ENCODE measurements around the gene TUBGCP3.

TUBGCP3 gene

DNA sequence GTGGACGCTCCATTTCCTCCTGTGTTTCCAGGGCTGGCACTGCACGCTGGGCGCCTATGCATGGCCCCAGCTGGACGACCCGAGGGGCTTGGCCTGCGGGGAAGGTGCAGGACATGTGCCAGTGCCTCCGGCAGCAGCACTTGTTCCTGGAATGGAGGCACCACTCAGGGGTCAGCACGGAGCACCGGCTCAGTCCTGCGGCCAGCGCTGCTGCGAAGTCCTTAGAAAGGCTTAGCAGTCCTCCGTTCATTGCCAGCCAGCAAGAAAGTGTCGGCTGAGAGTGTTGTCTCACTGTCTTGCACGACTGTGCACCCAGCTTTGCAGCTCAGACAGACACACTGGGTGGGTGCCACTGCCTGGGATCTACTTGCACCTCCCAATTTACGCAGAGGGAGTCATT lies 36.1 kb upstream of the TUBGCP3 start:
- no peak overlapping the region for H3K4me3 ChIP-seq (ENCODE audit: low read depth, low read length)
- TF ChIP-seq, protein P1, sequence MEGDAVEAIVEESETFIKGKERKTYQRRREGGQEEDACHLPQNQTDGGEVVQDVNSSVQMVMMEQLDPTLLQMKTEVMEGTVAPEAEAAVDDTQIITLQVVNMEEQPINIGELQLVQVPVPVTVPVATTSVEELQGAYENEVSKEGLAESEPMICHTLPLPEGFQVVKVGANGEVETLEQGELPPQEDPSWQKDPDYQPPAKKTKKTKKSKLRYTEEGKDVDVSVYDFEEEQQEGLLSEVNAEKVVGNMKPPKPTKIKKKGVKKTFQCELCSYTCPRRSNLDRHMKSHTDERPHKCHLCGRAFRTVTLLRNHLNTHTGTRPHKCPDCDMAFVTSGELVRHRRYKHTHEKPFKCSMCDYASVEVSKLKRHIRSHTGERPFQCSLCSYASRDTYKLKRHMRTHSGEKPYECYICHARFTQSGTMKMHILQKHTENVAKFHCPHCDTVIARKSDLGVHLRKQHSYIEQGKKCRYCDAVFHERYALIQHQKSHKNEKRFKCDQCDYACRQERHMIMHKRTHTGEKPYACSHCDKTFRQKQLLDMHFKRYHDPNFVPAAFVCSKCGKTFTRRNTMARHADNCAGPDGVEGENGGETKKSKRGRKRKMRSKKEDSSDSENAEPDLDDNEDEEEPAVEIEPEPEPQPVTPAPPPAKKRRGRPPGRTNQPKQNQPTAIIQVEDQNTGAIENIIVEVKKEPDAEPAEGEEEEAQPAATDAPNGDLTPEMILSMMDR (IDR thresholded peaks at IDR 0.05; ENCODE audit: insufficient read depth, low read depth, low read length, missing control alignments): no peak
- DNase-seq (ENCODE audit: low read depth): no peak

- TF ChIP-seq, protein P1 (IDR thresholded peaks at IDR 0.05; ENCODE audit: insufficient read depth, low read depth, low read length, missing control alignments): no peak
- DNase-seq (ENCODE audit: low read depth): no peak
- H3K4me3 ChIP-seq (ENCODE audit: low read depth, low read length): no peak overlapping the region
Observed at GRCh38 chr13:112623051-112623711, 35.2 kb upstream of the TUBGCP3 start.

DNA sequence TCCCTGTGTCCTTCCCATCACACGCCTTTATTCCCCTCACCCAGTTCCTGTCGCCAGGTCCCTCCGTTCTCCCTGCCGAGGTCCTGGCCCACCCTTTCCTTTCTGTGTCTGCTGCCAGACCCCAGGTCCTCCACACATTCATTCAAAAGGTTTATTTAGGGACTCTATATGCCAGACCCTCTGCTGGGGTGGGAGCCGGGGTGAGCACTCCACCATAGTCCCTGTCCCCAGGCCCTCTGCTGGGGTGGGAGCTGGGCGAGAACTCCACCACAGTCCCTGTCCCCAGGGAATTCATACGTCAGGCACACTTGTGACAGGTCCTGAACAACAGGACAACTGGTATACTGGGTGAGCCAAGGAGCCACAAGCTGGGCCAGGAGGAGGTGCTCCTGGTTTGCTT lies 34.4 kb upstream of the TUBGCP3 start:
- no peak overlapping the region for H3K4me3 ChIP-seq (ENCODE audit: low read depth, low read length)
- TF ChIP-seq, protein P1 (IDR thresholded peaks at IDR 0.05; ENCODE audit: insufficient read depth, low read depth, low read length, missing control alignments): no peak
- DNase-seq (ENCODE audit: low read depth): no peak

DNA sequence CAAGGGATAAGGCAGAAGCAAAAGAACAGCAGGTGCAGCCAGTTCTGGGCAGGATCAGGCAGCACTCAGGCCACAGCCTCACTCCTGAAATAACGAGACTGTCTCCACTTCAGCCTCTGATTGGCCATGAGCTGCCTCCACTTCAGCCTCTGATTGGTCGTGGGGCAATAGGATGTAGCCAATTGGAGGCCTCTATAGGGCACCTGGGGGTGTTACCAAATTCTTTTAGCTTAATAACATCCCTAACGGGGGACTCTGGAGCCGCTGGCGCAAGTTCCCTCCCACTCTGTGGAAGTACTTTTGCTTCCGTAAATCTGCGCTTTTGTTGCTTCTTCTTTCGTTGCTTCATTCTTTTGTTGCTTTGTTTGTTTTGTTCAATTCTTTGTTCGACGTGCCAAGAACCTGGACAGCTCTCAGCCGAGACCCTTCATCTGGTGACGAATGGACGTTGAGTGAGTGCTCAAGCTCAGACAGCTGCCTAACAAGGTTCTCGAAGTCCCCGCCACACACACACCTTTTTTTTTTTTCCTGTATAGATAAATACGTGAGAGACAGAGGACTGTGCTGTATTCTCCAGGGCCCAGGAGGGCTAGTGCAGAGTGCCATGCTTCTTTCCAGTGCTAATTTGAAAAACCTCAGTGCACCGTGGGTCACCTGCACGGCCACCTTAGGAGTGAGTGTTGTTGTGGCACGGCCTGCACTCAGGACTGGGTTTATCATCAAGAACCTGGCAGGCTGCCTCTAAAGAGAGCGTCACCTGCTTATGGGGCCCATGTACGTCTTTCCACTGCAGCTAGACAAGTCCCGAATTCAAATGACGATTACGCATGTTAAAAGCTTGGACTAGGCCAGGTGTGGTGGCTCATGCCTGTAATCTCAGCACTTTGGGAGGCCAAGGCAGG lies 32.0 kb upstream of the TUBGCP3 start:
- no peak for DNase-seq (ENCODE audit: low read depth)
- TF ChIP-seq, protein P1 (IDR thresholded peaks at IDR 0.05; ENCODE audit: insufficient read depth, low read depth, low read length, missing control alignments): no peak
- H3K4me3 ChIP-seq (ENCODE audit: low read depth, low read length): no peak overlapping the region

DNA sequence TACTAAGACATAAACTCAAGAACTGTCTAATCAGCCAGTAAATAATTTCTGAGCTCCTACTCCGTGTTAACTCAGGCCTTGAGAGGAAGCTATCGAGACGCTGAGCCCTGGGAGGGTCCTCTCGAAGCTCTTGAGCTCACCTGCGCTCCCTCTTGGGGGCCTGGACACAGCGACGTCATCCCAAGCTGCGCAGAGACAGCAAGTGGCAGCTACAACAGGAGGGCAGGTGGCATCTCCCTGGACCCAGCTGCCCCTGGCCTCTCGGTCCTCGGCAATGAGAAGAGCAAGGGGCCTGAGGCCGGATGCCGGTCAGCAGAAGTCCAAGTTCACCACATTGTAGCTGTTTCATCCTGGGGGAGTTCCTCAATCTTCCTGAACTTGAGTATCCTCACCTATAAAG lies 30.5 kb upstream of the TUBGCP3 start:
- TF ChIP-seq, protein P1 (IDR thresholded peaks at IDR 0.05; ENCODE audit: insufficient read depth, low read depth, low read length, missing control alignments): no peak
- no peak for DNase-seq (ENCODE audit: low read depth)
- H3K4me3 ChIP-seq (ENCODE audit: low read depth, low read length): no peak overlapping the region

DNA sequence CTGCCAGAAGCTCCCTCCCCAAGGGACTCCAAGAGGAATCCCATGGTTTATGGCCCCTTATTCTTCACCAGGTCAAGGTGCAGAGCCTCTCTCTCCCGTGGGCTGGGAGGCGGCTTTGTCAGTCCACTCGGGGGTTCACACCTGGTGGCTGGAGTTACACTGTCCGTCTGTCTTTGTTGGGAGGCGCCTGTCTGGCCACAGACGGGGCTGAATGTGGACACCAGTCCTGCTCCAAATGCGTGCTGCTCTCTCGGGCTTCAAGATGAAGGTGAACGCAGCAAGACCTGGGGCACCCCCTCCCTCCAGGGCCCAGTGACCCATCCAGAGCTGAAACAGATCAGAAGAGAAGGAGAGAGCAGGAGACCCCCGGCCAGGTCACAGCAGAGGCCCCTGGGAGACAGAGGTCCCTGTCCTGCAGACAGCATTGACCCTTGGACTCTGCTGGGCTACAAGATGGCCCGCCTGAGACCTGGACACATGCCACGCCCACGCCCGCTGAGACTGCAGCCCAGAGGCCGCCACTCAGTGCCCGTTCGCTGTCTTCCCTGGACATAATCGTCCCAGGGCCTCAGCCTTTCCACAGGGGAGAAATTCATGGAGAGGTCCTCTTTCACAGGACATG lies 29.9 kb upstream of the TUBGCP3 start:
- H3K4me3 ChIP-seq (ENCODE audit: low read depth, low read length): no peak overlapping the region
- no peak for DNase-seq (ENCODE audit: low read depth)
- TF ChIP-seq, protein P1 (IDR thresholded peaks at IDR 0.05; ENCODE audit: insufficient read depth, low read depth, low read length, missing control alignments): no peak
